Measurements from ENCODE around the gene ASB18.

DNA sequence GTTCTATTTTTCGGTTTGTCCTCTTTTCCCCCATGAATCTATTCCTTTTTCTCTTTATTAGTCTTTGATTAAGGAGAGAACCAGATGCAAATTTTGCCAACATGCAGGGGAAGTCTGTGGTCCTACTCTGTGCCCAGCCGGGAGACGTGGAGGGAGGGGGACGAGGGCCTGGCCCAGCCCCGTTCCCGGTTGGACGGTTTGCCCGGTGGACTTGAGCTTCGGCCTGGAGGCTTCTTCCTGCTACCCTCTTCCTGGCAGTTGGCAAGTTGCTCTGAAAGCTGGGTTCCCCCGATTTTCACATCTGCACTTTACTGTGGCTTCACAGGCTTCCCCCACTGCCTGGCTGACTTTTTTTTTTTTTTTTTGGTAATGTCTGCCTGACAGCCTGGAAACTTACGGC is 56.7 kb downstream of the ASB18 start:
- TF ChIP-seq CTCF (IDR thresholded peaks at IDR 0.05; ENCODE audit: low read depth, low read length, poor library complexity, severe bottlenecking) (no peak), EZH2phosphoT487 (IDR thresholded peaks at IDR 0.05; ENCODE audit: borderline replicate concordance, low read length) (no peak)
